ENCODE measurements around the gene SORBS1. TPM values are rescaled to one million over a fixed set of nuclear protein-coding genes. Genes with fewer than 3 reads are reported as not detected.
A peak's percentile ranks its signal among the peaks of the same experiment; 100 is the strongest.

SORBS1 gene
- total and polyA plus RNA-seq, 2 of the 13 experiments (the other 11 are each of a cell fraction or from before 2014, with no cell fraction given) = 16.8 to 39.8 TPM

DNA sequence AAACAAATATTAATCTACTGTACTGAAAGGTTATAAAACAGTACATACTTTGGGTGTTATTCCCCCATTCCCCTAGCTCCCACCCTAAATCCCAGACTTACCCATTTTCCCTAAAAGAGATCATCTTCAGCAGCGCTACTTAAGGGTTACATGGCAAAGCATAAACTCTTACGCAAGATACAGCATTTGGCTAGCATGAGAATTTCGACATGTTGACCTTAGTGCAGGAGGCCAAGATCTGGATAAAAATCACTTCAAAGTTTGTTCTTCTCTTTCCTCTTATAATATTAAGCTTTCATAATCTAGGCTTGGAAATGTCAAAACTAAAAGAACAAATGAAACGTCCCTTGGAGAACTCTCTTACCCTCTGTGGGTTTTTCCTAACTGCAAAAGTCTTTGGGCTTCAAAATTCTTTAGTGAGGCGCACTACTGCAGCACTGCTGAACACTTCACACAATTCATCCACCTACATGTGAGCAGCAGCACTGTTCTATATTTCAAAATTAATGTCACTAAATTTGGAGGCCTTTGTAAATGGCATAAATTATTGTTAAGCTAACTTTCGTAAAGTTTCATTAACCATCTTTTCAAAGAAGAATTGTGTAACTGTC is 210.8 kb downstream of the SORBS1 start (continued):
- TF ChIP-seq, protein P1, sequence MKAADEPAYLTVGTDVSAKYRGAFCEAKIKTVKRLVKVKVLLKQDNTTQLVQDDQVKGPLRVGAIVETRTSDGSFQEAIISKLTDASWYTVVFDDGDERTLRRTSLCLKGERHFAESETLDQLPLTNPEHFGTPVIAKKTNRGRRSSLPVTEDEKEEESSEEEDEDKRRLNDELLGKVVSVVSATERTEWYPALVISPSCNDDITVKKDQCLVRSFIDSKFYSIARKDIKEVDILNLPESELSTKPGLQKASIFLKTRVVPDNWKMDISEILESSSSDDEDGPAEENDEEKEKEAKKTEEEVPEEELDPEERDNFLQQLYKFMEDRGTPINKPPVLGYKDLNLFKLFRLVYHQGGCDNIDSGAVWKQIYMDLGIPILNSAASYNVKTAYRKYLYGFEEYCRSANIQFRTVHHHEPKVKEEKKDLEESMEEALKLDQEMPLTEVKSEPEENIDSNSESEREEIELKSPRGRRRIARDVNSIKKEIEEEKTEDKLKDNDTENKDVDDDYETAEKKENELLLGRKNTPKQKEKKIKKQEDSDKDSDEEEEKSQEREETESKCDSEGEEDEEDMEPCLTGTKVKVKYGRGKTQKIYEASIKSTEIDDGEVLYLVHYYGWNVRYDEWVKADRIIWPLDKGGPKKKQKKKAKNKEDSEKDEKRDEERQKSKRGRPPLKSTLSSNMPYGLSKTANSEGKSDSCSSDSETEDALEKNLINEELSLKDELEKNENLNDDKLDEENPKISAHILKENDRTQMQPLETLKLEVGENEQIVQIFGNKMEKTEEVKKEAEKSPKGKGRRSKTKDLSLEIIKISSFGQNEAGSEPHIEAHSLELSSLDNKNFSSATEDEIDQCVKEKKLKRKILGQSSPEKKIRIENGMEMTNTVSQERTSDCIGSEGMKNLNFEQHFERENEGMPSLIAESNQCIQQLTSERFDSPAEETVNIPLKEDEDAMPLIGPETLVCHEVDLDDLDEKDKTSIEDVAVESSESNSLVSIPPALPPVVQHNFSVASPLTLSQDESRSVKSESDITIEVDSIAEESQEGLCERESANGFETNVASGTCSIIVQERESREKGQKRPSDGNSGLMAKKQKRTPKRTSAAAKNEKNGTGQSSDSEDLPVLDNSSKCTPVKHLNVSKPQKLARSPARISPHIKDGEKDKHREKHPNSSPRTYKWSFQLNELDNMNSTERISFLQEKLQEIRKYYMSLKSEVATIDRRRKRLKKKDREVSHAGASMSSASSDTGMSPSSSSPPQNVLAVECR (CRISPR knock-in tag; IDR thresholded peaks at IDR 0.05; ENCODE audit: borderline replicate concordance) = peak; percentile 14; the same call in 1 of the 2 replicates
- TF ChIP-seq SIX1 (CRISPR knock-in tag; IDR thresholded peaks at IDR 0.05; ENCODE audit: borderline replicate concordance) = peak; percentile 13; the same call in 1 of the 2 replicates
- TF ChIP-seq CREM (IDR thresholded peaks at IDR 0.05) = peak; percentile 64; the same call in 1 of the 2 replicates
- no peak for TF ChIP-seq CREM (CRISPR knock-in tag; IDR thresholded peaks at IDR 0.05)
- peak; percentile 84; the same call in 1 of the 2 replicates for TF ChIP-seq RCOR2 (CRISPR knock-in tag; IDR thresholded peaks at IDR 0.05)
- no peak for TF ChIP-seq KDM4B (CRISPR knock-in tag; IDR thresholded peaks at IDR 0.05)
- TF ChIP-seq HNRNPK (IDR thresholded peaks at IDR 0.05; ENCODE audit: low read depth, low read length, poor library complexity, severe bottlenecking) = no peak
- no peak for TF ChIP-seq ZNF468 (CRISPR knock-in tag; IDR thresholded peaks at IDR 0.05)
- TF ChIP-seq AHR (CRISPR knock-in tag; IDR thresholded peaks at IDR 0.05) = no peak
- TF ChIP-seq ZNF331 (CRISPR knock-in tag; IDR thresholded peaks at IDR 0.05) = peak; percentile 61; the same call in 1 of the 2 replicates
- TF ChIP-seq, protein P2, sequence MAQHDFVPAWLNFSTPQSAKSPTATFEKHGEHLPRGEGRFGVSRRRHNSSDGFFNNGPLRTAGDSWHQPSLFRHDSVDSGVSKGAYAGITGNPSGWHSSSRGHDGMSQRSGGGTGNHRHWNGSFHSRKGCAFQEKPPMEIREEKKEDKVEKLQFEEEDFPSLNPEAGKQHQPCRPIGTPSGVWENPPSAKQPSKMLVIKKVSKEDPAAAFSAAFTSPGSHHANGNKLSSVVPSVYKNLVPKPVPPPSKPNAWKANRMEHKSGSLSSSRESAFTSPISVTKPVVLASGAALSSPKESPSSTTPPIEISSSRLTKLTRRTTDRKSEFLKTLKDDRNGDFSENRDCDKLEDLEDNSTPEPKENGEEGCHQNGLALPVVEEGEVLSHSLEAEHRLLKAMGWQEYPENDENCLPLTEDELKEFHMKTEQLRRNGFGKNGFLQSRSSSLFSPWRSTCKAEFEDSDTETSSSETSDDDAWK (CRISPR knock-in tag; IDR thresholded peaks at IDR 0.05) = no peak
- TF ChIP-seq HOXA3 (CRISPR knock-in tag; IDR thresholded peaks at IDR 0.05) = peak; percentile 34; the same call in 1 of the 2 replicates
- no peak for TF ChIP-seq CENPT (CRISPR knock-in tag; IDR thresholded peaks at IDR 0.05; ENCODE audit: low read depth)
- TF ChIP-seq, protein P3, sequence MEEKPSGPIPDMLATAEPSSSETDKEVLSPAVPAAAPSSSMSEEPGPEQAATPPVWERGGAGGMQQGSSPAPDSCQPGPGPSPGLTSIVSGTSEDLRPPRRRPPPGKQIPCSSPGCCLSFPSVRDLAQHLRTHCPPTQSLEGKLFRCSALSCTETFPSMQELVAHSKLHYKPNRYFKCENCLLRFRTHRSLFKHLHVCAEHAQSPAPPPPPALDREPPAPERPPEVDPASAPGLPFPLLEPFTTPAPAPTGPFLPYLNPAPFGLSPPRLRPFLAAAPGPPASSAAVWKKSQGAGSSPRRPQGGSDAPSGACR (CRISPR knock-in tag; IDR thresholded peaks at IDR 0.05) = no peak
- TF ChIP-seq THAP11 (CRISPR knock-in tag; IDR thresholded peaks at IDR 0.05) = 0 out of 2 replicates have a peak, but pooled peaks have one; percentile 46
- 0 out of 2 replicates have a peak, but pooled peaks have one; percentile 31 for TF ChIP-seq YEATS4 (CRISPR knock-in tag; IDR thresholded peaks at IDR 0.05; ENCODE audit: borderline replicate concordance)
- TF ChIP-seq, protein P4, sequence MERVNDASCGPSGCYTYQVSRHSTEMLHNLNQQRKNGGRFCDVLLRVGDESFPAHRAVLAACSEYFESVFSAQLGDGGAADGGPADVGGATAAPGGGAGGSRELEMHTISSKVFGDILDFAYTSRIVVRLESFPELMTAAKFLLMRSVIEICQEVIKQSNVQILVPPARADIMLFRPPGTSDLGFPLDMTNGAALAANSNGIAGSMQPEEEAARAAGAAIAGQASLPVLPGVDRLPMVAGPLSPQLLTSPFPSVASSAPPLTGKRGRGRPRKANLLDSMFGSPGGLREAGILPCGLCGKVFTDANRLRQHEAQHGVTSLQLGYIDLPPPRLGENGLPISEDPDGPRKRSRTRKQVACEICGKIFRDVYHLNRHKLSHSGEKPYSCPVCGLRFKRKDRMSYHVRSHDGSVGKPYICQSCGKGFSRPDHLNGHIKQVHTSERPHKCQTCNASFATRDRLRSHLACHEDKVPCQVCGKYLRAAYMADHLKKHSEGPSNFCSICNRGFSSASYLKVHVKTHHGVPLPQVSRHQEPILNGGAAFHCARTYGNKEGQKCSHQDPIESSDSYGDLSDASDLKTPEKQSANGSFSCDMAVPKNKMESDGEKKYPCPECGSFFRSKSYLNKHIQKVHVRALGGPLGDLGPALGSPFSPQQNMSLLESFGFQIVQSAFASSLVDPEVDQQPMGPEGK (CRISPR knock-in tag; IDR thresholded peaks at IDR 0.05) = 0 out of 2 replicates have a peak, but pooled peaks have one; percentile 25
- peak; percentile 50; the same call in 1 of the 2 replicates for TF ChIP-seq TGIF2 (CRISPR knock-in tag; IDR thresholded peaks at IDR 0.05)
- TF ChIP-seq ZNF672 (CRISPR knock-in tag; IDR thresholded peaks at IDR 0.05) = no peak
- TF ChIP-seq, protein P5, sequence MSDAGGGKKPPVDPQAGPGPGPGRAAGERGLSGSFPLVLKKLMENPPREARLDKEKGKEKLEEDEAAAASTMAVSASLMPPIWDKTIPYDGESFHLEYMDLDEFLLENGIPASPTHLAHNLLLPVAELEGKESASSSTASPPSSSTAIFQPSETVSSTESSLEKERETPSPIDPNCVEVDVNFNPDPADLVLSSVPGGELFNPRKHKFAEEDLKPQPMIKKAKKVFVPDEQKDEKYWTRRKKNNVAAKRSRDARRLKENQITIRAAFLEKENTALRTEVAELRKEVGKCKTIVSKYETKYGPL (CRISPR knock-in tag; IDR thresholded peaks at IDR 0.05) = 0 out of 2 replicates have a peak, but pooled peaks have one; percentile 19
